HG03469 (cell line): ENCODE data around the gene AEBP1.
"Not testable (repeated sequence)": the region's sequence is repeated elsewhere in the genome, so short reads cannot be mapped to it uniquely, and the experiment has no call there.

ENCODE experiments used
- ATAC-seq: cut with Tn5 transposase; IDR thresholded peaks from one replicate; pipeline ENCODE4 v1.9.1; 2021; ENCODE audit warnings: mild to moderate bottlenecking, moderate library complexity, moderate number of reproducible peaks; ENCODE audit not compliant: unreplicated experiment

AEBP1 gene

DNA sequence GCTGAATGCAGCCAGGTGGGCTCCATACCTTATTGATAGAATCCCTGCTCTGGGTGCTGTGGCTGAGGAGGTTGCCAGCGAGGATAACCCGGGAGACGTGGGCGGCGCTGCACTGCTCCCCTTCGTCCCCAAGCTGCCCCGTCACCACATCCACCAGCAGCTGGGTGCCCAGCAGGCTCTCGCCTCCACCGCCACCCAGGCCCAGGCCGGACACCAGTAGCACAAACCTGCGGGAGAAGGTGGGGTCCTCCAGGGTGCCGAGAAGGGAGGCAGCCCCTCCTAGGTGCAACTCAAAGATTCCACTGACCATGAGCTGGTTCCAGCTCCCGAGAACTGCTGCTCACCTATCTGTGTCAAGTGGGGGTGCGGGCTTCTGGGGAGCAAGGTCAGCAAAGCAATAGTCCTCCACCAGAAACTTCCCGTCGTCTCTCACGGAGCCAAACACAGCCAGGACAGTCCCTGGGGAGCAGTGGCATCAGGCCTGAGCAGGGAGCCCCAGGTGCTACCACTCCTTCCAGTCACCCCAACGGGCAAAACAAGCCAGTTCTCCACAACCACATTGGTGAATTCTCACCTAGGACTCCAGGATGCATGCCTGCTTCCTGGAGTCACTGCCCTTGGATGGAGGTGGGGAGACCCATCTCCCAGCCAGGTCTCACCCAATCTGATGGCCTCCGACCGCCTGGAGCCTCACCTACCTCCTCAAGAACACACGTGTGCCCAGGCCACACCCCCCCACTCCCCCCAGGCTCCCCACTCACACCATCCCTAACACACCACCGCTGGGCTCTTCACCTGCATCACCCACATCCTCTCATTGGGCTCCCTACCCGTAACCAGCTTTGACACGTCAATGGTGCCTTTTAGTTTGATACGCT lies 12.9 kb downstream of the AEBP1 start:
- no peak for ATAC-seq

DNA sequence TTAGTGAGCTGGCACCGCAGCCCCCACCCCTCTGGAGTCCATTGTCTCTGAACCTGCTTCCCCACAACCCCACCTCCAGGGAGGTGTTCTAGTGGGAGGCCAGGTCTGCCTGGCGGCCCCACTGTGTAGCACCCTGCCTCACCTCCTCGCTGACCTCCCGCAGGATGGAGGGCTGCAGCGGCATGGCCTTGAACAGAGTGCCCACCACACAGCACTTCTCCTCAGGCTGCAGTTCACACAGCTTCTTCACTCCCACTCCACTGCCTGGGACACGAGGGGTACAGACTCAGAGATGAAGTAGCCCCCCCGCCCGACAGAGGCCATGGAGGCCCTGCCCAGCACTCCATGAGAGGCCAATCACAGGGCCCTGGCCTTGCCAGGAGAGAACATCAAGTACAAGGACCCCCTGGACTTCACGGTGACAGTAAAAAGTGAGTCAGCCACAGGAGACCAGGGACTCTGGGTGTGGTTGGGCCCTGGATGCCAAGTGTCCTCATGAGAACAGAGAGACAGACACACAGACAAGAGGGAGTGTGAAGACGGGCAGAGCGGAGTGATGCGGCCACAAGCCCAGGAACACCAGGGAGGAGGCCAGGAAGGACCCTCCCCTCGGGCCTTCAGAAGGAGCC lies 13.8 kb downstream of the AEBP1 start:
- ATAC-seq = no peak

DNA sequence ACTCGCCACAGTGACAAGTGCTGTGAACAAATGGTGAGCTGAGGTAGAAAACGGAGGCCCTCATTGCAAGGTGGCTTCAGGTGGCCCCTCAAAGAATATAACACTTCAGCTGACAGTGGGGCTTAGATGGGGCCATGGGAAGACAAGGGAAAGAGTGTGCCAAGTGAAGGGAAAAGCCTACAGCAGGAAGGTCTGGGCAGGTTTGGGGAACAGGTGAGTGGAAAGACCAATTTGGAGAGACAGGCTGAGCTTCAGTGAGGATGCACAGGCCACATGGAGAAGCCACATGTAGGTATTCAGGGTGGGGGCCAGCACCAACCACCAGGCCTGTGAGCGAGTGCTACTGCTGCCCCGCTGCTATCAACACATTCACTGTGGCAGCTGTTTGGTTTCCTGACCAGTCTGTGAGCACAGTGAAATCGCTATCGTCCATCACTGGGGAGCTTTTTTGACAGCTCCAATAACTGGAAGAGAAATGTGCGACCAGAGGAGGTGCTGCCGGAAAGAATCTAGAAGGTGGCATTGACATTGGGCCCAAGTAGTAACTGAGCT lies 15.8 kb downstream of the AEBP1 start:
- ATAC-seq = no peak

DNA sequence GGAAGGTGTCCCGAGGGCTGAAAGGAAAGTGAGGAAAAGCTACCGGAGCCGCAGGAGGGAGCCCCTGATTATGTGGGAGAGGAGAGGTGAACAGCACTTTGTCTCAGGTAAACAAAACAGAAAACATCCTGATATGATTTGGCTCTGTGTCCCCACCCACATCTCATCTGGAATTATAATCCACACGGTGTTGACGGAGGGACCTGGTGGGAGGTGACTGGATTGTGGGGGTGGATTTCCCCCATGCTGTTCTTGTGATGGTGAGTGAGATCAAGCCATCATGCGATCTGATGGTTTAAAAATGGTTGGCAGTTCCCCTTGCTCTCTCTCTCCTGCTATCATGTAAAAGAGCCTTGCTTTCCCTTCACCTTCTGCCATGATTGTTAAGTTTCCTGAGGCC lies 16.2 kb downstream of the AEBP1 start:
- ATAC-seq = no peak

DNA sequence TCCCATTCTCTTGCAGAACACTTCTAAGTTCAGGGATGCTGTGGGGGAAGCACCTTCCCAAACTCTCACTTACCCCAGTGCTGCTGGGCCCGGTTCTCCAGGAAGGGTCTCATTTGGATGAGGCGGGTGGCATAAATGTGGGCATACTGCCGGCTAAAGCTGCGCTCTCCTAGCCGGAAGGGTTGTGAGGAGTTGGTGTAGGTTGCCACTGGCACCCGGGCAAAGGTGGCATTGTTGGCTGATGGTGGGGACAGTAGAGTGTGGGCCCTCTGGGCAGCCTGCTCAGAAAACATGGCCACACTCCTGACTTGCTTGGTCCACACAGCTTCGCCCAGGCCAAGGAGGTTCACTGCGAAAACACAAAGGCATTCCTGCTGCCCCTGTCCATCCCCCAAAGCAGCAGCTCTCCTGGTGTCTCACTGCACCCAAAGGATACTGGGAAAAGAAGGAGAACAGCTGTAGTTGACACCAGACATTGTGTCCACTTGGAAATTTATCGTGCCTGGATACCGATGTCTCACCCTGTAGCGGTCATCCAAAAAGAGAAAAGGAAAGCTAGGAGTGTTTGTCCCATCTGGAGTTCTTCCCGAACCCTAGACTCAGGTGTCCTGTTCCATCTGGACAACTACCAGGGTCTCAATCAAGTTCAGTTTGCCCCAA lies 17.7 kb downstream of the AEBP1 start:
- ATAC-seq = no peak

DNA sequence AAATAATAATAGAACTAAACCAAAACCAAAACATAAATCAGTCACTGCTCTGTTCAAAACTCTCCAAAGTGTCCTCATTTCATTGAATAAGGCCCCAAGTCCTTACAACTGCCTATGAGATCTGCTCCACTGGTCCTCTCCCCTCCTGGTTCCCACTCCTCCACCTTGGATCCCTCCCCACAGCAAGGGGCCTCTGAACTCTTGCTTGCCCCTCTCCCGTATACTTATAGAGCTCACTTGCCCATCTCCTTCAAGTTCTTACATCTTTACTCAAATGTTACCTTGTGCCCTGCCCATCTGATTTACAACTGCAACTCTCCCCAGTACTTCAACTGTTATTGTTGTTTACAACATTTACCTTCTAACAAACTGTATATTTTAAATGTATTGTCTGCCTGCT lies 18.4 kb downstream of the AEBP1 start:
- ATAC-seq = no peak

DNA sequence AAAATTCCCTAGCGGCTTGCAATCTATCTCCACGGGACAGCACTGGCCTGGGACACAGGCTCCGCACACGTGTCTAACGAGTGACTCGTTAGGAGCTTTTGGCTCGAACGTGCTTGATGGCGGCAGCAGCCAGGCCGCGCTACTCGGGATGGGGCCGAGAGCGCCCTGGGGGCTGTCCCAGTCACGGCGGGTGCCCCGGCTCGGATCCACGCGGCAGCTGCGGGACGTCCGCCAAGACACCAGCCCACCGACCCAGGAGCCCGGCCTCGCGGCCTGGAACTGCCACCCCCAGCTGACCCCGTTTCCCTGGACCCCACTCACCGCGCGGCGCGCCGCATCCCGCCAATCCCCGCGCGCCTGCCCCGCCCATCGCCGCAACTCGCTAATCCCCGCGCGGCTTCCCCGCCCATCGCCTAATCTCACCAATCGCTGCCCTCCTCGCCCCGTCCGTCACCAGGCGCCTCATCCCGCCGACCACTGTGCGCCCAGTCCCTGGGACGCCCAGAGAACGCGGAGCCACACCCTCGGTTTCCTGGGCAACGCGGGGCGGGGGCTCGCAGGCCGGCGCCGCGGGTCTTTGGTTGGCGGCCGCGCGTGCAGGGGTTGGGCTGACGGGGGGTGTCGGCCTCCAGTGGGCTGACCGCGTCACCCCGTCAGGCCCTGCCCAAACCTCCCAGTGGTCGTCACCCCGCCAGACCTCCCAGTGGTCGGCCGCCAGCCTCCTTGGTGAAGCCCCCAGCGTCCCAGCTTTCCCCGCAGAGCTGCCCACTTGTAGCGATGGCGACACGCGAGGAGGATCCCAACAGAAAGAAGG lies 19.3 kb downstream of the AEBP1 start, which contains the start of gene POLD2:
Gene POLD2 (minus strand): TSS at position 359 of the 814 bp plus-strand sequence. CDS start 1,495 bp downstream, outside the sequence.
- ATAC-seq = peak; percentile 95

DNA sequence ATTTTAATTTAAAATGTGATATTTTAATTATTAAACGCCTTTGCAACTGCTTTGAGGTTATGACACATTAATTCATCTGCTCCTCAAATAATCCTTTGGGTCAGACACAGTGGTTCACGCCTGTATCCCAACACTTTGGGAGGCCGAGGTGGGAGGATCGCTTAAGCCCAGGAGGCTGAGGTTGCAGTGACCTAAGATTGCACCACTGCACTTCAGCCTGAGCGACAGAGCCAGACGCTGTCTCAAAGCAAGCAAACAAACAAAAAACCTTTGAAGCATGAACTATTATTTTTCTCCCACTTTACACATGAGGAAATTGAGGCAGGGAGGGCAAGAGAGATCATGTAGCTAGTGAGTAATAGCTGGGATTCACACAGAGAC lies 20.7 kb downstream of the AEBP1 start:
- ATAC-seq = no peak

DNA sequence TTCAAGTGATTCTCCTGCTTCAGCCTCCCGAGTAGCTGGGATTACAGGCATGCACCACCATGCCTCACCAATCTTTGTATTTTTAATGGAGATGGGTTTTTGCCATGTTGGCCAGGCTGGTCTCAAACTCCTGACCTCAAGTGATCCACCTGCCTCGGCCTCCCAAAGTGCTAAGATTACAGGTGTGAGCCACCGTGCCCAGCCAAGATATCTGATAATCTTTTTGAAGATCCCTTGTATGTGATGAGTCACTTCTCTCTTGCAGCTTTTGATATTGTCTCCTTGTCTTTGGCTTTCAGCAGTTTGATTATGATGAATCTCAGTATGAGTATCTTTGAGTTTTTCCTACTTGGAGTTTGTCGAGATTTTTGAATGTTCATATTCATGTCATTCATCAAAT lies 22.4 kb downstream of the AEBP1 start:
- not testable (repeated sequence) for ATAC-seq

DNA sequence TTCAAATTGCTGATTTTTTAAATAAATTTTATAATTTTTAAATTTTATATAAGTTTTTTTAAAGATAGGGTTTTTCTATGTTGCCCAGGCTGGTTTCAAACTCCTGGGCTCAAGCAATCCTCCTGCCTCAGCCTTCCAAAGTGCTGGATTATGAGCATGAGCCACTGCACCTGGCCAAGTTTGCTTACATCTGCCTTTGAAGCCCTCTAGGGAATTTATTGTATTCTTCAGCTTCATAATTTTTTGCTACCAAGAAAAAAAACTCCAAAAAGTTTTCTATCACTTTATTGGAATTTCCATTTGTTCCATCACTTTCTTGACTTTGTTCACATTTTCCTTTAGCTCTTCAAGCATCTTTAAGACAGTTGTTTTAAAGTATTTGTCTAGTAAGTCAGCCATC lies 23.0 kb downstream of the AEBP1 start:
- ATAC-seq = no peak

DNA sequence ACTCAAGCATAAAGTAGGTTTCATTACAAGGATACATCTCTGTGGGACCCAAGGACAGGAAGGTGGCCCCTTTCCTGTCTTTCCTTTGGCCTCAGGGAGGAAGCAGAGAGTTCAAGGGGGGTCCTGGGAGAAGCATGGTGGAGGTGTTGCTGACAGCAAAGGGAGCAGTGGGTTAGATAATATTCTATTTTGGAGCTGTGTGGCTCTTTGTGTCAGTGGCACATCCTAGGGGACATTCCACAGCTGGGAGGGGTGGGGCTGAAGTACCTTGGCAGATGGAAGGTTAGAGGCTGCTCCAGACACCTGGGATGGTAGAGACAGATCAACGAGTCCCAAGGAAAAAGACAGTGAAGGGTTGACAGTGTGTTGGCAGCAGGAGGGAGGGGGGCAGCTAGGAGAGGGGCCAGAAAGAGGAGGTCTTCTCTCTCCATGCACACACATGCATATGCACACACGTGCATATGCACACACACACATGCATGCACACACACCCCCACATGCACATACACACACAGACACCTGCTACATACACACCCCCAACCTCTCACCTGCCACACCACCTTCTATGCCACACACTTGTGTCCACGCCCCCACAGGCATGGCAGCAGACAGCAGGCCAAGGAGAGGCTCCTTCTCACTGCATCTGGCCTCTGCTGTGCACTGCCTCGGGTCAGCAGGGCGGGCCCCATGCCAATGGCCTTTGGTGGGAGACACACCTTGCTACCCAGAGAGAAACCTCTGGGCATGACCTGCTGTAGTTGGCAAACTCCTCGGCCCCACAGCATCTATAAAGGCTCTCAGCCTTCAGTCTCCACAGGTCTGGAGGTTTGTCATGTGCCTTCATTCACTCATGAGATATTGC lies 24.8 kb downstream of the AEBP1 start:
- ATAC-seq = no peak

DNA sequence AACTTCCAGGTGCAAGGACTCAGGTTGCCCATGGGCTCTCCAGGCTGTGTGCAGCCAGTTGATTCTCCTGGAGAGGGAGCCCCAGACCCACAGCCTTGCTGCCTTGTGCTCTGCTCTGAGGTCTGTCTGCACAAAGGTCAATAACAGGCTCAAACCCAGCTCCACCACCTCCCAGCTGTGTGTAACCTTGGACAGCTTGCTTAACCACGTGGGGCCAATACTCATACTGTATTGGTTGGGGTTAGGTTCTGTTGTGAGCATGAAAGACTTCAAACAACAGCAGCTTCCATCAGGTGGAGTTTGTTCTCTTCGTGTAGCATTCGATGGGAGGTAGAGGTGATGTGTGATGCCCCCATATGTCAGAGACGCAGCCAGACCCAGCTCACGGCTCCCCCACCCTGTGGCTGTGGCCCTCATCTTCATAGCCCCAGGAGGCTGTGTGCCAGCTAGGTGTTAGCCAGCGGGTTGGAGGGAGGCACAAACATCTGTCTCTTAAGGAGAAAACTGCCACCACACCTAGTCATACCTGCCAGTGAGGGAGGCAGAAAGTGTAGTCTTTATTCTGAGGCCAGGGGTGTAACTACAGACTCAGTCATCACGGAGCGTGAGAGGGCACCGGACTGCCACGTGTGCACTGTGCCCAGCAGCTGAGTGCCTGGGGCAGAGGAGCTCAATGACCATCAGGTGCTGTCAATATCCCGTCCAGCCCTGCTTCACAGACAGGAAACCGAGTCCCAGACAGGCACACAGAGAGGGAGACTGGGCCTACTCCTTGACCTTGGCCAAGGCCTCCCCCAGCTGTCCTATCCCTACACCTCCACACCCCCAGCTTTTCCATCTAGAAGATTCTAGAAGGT lies 27.3 kb downstream of the AEBP1 start:
- no peak for ATAC-seq

DNA sequence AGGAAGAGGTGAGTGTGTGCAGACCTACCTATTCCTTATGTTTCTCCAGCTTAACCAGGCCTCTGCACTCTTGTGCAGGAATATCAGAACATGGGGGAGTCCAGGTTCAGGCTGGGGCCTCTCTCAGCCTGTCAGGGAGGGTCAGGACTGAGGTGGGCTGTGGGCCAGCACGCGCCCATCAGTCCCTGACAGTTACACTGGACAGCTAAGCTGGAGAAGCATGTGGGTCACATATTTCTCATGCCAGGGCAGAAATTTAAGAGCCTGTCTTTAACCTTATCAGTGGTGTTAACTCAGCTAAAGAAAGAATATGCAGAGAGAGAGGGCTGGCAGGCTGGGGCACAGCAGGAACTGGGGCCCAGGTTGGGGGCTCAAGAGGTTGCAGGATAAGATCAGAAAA lies 27.9 kb downstream of the AEBP1 start:
- no peak for ATAC-seq

DNA sequence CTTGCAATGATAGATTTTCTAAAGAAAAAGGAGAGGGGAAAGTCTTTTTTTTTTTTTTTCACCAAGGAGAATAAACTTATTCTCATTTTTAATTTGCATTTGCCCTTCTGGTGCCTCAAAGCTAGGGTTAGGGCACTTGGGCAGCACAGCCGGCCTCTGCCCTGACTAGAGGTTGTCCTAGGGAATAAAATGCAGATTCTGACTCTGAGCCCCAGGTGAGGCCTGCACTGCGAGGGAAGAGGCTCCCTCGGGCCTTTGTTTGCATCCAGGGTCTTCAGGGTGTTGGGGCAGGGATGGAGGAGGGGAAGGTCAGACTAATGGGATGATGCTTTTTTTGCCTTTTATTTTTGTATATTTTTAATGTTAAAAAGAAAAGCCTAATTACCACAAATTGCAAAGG lies 29.1 kb downstream of the AEBP1 start:
- ATAC-seq = no peak

DNA sequence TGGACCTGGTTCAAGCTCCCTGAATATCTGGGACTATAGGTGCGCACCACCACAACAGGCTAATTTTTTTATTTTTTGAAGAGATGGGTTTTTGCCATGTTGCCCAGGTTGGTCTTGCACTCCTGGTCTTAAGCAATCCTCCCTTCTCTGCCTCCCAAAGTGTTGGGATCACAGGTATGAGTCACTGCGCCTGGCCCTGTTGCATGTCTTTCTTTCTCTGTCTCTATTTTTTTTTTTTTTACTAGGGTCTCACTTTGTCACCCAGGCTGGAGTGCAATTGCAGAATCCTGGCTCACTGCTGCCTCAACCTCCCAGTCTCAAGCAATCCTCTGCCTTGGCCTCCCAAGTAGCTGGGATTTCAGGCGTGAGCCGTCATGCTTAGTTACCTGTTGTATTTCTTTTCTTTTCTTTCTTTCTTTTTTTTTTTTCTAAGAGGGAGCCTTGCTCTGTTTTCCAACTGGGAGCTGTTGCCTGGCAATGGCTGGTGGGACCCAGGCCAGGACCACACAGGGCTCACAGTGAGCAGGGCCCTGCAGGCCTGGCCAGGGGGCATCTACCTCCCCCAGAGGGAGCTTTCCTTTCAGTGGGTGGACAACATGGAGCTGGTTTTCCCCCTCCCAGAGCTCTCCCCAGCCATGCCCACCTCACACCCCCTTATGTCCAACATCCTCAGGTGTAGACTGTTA lies 30.9 kb downstream of the AEBP1 start:
- no peak for ATAC-seq

DNA sequence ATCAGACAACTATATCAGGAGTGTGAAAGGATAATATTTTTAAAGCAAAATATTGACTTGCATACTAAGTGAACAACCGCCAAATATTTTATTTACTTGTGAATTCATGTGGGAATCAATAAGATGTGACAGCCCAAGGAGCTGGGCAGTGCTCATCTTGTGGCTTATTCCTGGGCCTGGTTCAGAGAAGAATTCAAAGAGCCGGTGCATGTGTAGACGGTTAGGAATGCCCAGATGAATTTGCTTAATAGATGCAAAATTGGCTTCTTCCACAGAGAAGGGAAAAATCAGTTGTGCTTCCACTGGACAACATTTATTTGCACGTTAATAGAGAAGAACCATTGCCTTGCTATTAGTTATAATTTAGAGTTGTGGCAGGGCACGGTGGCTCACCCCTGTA lies 32.6 kb downstream of the AEBP1 start:
- ATAC-seq = no peak

DNA sequence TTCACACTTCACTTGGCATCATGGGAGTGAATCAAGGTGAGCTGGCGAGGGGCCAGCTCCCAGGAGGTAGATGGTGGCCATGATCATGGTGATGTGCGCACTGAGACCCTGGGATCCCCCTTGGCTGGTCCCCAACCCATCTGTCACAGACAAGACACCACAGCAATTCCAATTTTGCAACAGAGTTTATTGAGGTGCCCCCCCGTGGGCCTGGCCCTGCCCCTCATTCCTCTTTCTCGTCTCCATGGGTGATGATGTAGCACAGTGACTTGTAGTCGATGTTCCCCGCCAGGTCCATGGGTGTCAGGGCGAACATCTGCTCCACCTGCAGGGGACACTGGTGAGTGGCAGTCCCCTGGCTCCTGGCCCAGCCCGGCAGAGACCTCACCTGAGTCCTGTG lies 34.6 kb downstream of the AEBP1 start:
- ATAC-seq = no peak

DNA sequence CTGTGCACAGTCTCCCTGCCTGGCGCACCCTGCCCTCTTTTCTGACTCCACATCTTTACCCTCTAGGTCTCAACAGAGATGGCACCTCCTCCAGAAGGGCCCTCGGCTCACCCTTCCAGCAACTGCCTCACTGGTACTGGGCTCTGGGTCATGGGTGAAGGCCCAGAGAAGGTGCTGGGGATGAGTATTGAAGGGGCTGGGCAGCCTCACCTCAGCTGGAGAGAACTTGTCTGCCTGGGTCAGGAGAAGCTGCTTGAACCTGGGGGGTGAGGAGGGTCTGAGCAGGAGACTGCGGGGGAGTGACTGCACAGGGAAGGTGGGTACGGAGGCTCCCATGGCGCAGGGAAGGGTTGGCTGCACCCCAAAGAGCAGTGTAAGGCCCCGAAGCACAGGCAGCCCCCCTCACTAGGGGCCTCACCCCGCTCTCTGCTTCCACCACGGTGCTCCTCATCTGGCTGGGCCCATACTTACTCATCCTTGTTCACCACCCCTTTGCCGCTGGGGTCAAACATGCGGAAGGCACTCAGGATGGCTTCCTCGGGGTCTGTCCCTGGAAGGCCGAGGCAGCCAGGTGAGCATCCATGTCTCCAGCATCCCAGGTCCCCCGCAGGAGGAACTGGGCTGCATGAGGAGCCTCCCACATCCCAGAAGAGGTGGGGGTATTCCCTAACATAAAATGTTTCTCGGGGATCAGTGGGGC lies 35.3 kb downstream of the AEBP1 start:
- ATAC-seq = no peak
